ENCODE data around the gene SLIT3.

SLIT3 gene

GRCh38 chr5:169080448-169080911 is 220.5 kb downstream of the SLIT3 start:
- DNase-seq (ENCODE audit: low spot score) = no peak

DNA sequence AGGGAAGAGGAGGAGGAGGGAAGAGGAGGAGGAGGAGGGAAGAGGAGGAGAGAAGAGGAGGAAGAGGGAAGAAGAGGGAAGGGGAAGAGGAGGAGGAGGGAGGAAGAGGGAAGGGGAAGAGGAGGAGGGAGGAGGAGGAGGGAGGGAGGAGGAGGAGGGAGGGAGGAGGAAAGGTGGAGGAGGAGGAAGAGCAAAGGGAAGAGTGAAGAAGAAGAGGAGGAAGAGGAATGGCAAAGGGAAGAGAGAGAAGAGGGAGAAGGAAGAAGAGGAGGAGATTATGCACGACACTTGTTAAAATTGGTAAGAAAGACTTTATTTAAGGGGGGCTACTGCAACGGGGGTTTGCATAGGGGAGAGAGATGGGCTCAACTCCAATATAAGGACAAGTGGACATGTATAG is 221.2 kb downstream of the SLIT3 start:
- DNase-seq (ENCODE audit: low spot score) = no peak

GRCh38 chr5:169074839-169075238 is 226.1 kb downstream of the SLIT3 start:
- peak; percentile 23 for DNase-seq (ENCODE audit: low spot score)

DNA sequence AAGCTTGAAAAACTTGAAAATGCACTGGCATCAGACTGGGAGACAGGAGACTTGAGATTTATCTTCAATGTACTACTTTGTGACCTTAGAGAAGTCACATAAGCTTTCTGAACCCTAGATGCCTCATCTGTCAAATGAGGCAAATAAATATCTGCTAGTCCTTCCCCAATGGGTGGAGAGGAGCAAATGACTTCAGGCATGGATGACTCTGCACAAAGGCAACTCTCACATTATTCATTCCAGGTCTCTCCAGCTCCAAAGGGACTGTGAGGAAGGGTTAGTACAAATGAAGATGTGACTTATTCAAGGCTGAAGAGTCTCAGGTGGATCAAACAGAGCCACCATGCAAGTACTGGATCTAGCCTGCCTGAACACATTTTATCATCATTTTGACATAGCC is 228.7 kb downstream of the SLIT3 start:
- no peak for DNase-seq (ENCODE audit: low spot score)

GRCh38 chr5:169070413-169070812 is 230.5 kb downstream of the SLIT3 start:
- no peak for DNase-seq (ENCODE audit: low spot score)

DNA sequence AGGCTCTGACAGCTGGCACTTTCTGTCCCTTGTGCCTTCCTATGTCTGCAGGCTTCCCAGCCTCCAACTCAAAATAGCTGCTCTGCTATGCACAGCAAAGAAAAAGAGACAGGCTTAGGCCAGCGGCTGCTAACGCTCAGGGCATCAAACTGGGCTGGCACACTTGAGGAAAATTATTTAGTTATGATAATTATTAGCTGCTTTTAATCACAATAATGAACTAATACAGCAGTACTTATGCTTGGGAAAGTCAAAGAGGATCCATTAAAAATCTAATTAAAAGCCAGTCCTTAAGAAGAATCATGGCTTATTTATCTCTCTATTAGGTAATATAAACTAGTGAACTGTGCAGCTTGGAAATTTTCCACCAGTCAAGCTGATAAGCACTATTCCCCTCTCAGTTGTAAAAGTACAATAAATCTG is 233.2 kb downstream of the SLIT3 start:
- DNase-seq (ENCODE audit: low spot score) = no peak

DNA sequence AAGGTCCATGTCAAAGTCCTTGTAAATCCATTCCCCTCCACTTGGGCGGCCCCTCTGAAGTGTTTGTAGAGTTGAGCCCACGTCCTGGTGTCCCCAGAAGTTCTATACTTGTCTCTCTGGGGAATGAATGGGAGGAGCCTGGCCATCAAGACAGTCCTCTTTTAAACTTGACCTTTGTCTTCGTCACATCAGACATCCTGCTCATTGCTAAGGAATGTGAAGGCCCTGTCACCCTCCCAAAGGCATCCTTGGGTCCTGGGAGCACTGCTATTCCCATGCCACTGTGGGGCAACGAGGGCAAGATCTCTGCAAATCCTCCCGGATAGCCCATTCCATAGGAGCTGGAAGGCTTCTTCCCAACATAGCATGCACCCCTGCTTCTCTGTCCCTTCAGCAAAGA is 235.5 kb downstream of the SLIT3 start:
- peak; percentile 50 for DNase-seq (ENCODE audit: low spot score)

GRCh38 chr5:169064093-169064492 is 236.8 kb downstream of the SLIT3 start:
- DNase-seq (ENCODE audit: low spot score) = no peak

DNA sequence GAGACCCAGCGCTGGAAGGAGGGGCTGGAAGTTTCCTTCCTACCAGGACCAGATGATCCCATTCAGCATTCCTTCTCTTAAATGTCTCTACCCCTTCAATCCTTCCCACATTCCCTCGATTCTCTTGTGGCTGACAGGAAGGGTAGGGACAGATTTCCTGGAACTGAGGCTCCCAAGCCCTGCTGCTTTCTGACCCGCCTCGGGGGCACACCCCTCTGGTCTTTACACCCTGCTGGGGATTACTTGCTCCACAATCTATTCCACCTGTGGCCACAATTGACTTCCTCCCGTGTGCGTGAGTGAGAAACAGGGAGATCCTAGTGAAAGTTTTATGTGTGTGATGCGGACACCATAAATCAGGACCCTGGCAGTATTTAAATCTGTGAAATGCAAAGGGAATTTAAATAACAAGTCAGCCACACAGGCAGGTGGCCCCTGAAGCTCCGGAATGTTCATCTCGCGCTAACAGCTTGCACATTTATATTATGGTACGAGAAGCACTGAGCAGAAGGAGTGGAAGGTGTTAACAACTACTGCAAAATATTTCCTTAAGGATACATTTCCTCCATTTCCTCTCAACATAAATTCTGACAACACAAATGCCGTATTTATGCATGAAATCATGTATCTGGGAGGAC is 237.5 kb downstream of the SLIT3 start:
- no peak for DNase-seq (ENCODE audit: low spot score)

GRCh38 chr5:169062690-169063089 is 238.2 kb downstream of the SLIT3 start:
- DNase-seq (ENCODE audit: low spot score) = no peak

GRCh38 chr5:169054506-169054905 is 246.4 kb downstream of the SLIT3 start:
- no peak for DNase-seq (ENCODE audit: low spot score)

DNA sequence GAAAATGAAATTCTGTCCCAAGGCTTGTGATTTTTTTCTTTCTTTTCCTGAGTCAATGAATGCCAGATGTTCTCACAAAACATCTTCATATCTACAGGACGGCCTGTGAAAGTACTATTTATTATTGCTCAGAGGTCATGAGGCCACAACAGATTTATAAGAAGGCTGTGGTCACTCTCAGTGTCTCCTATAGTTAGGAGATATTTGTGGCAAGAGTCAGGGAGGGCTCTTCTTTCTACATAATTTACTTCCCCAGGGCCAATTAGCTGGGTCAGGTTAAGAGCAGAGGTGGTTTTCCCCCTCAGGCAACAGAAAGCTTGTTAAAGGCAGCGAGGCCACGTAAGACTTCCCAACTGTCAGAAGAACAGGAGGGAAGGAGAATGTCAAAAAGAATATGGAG is 248.7 kb downstream of the SLIT3 start:
- peak; percentile 58 for DNase-seq (ENCODE audit: low spot score)

GRCh38 chr5:169051351-169051750 is 249.6 kb downstream of the SLIT3 start:
- peak; percentile 9 for DNase-seq (ENCODE audit: low spot score)

- no peak for DNase-seq (ENCODE audit: low spot score)
Observed at GRCh38 chr5:169050636-169051035, 250.3 kb downstream of the SLIT3 start.

DNA sequence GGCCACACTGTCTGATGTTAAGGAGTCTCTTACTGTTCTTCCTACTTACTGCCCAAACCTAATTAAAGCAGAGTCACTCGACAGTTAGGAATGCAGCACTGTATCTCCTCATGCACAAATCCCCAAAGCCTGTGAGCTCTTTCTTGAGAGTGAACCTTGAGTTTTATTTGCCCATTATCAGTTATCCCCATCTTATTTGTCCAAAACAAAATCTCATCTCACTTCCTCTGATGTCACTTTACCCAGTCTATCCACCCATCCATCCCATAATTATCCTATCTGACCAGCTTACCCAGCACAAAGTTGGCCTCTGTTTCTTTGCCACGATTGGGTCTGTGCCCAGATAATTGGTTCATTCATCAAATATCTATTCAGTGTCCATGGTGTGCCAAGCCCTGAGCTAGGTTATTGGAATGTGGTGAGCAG is 250.8 kb downstream of the SLIT3 start:
- peak; percentile 62 for DNase-seq (ENCODE audit: low spot score)

DNA sequence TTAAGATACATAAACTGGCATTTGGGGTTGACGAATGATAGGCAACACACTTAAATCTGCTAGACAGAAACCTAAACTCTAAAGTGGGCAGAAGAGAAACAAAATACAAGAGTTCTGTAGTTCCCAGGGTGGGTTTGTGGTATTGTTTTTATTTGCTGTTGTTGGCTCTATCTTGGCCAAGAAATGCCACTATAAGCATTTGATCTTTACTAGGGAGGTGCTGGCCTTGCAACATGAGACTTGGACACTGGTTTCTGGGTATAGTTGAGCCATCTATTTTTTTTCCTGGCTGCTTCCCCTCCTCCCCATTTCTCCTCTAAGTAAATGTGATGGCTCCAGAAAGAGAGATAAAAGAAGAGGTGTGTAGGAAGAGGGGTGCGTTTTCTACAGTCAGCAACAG is 251.2 kb downstream of the SLIT3 start:
- no peak for DNase-seq (ENCODE audit: low spot score)

DNA sequence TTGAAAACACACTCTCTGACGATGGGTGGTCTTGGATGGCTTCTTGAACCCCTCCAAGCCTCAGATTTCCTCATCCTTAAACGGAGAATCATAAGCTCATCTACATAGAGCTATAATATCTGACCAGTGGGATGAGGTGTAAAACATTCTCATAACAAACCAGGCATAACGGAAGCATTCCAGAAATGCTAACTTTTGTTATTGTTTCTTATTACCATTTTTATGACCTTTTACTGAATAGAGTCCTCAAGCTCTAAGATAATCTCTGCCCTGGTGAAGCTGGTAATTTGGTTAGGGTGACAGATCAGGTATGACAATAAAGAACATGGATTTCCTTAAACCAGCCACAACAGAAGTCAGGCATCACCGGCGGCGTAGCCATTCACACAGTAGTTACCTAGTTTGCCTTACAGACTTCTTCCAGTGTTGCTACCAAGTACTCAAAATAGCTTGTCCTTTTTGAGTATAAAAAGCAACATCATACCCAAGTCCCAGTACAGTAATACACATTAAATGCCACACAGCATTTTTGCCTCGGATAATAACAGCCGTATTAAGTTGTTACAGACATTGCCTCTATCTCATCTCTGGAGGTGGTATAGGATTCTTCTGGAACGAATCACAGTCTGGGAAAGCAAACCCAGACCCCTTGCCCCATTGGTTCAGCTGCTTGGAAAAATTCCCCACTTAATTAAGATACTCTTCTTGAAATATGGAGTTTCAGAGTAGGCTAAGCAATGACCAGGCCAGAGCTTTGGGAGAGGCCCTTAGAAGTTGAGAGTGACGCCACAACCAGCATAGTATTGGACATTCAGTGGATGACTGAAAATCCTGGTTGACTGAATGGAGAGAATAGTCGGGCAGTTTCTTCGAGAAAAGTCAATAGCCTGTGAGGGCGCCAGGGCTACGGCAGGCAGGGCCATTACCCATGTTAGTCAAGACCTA is 252.5 kb downstream of the SLIT3 start:
- no peak for DNase-seq (ENCODE audit: low spot score)

DNA sequence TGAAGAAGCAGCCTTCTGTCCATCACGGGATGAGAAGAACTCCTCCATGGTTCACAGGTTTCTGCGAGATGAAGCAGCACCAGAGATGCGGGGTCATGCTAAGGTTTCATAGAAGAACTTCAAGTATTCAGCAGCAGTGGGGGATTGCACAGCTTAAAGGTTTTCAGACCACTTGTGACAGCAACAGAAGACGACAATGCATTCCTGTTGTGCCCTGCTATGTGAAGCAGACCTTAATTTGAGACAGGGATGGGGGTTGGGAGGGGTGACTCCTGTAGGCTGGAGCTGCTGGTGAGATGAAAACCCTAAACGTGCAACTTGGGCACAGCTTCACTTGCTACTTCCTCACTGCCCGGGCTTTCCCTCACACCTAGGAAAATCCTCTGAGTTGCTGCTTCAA is 256.0 kb downstream of the SLIT3 start:
- no peak for DNase-seq (ENCODE audit: low spot score)

GRCh38 chr5:169041180-169041579 is 259.8 kb downstream of the SLIT3 start:
- DNase-seq (ENCODE audit: low spot score) = no peak

GRCh38 chr5:169039592-169039991 is 261.3 kb downstream of the SLIT3 start:
- DNase-seq (ENCODE audit: low spot score) = no peak

DNA sequence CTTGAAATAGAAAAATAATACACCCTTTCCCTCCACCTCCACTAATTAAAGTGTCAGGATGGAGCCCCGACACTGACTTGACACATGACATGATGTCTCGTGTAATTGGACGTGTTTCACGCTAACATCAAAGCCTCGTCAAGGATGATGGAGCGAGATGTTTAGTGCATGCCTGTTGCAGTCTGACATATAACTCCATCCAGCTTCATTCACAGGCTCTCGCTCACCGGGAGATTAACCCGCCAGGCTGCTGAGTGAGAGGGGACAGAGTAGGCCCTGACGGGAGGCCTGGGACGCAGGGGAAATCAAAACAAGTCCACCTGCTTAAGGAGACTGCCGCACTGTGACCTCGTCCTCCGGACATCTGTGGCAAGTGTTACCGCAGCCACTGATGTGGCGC is 263.5 kb downstream of the SLIT3 start:
- DNase-seq (ENCODE audit: low spot score) = no peak

- no peak for DNase-seq (ENCODE audit: low spot score)
Observed at GRCh38 chr5:169036079-169036805, 264.7 kb downstream of the SLIT3 start.
